Fibroblast of lung (primary cell): ENCODE measurements around the gene KCTD21.

ENCODE experiments used
- CTCF ChIP-seq, 2 donors: IDR thresholded peaks in 1 of 2; conservative IDR thresholded peaks in 1 of 2; 1 replicate in 1 of 2; 2 replicates in 1 of 2; pipeline ENCODE4 v1.5.1; 2011 to 2012; ENCODE audit warnings: low read length in 2 of 2, control low read depth in 1 of 2, inconsistent platforms in 1 of 2, low read depth in 1 of 2, mild to moderate bottlenecking in 1 of 2
- EZH2 ChIP-seq: IDR thresholded peaks from 2 replicates; pipeline ENCODE4 v1.5.1; 2012; ENCODE audit warnings: low read length, control low read depth, mild to moderate bottlenecking; ENCODE audit errors: missing control alignments

- TF ChIP-seq CTCF (conservative IDR thresholded peaks at IDR 0.05 in 1 of 2, IDR thresholded peaks at IDR 0.05 in 1 of 2; ENCODE audit: low read depth in 1 of 2, low read length in 2 of 2) (no peak), EZH2 (no peak)
Measured at GRCh38 chr11:78170874-78171549, 17.4 kb downstream of the KCTD21 start.
